H1 (cell line): ENCODE measurements around the gene ZNF548. TPM values are rescaled to one million over a fixed set of nuclear protein-coding genes. Genes with fewer than 3 reads are reported as not detected.

Source experiments
- CTCF ChIA-PET: fragments of 300-600 bp; sonication (Branson Sonifier 250); formaldehyde crosslinking; loops from one replicate; lab custom pipeline; 2021; ENCODE audit not compliant: partially characterized antibody; lab: Charles Lee
- POLR2A ChIA-PET: fragments of 300-600 bp; sonication (Branson Sonifier 250); formaldehyde crosslinking; loops from one replicate; lab custom pipeline; 2021; ENCODE audit warnings: inconsistent platforms; ENCODE audit not compliant: partially characterized antibody; lab: Charles Lee
- DNase-seq, 2 experiments: peaks; one replicate each; pipeline versions ENCODE4 v3.0.0 to v3.0.0-alpha.2; 2010 to 2022; ENCODE audit warnings: low spot score in 2 of 2, low read depth in 1 of 2, mixed read lengths in 1 of 2
- FAIRE-seq: peaks from 2 replicates; lab custom pipeline; 2011; peaks lifted over from hg19 to GRCh38; lab: Jason Lieb, UNC
- H2AFZ ChIP-seq: 2 replicates; pipeline ENCODE4 v1.8.1; 2012; ENCODE audit warnings: low read length, inconsistent platforms
- H2AK5ac ChIP-seq: 2 replicates; pipeline ENCODE4 v1.6.1; 2013; ENCODE audit warnings: low read depth, low read length
- H2BK120ac ChIP-seq: replicated peaks from 2 replicates; pipeline ENCODE3; 2013; ENCODE audit warnings: low read depth, low read length, inconsistent platforms
- H2BK12ac ChIP-seq: 2 replicates; pipeline ENCODE4 v1.6.1; 2013; ENCODE audit warnings: low read depth, low read length
- H2BK15ac ChIP-seq: 2 replicates; pipeline ENCODE4 v1.6.1; 2013; ENCODE audit warnings: low read length
- H2BK20ac ChIP-seq: 2 replicates; pipeline ENCODE4 v1.6.1; 2013; ENCODE audit warnings: low read length
- H2BK5ac ChIP-seq: 2 replicates; pipeline ENCODE4 v1.6.1; 2013; ENCODE audit warnings: low read depth, low read length
- H3K14ac ChIP-seq: 2 replicates; pipeline ENCODE4 v1.6.1; 2013; ENCODE audit warnings: inconsistent platforms; ENCODE audit not compliant: insufficient read length
- H3K18ac ChIP-seq: 2 replicates; pipeline ENCODE4 v1.6.1; 2013; ENCODE audit warnings: low read length; ENCODE audit errors: extremely low read depth
- H3K23ac ChIP-seq: 2 replicates; pipeline ENCODE4 v1.6.1; 2013; ENCODE audit warnings: inconsistent platforms; ENCODE audit not compliant: insufficient read length
- H3K23me2 ChIP-seq: 2 replicates; pipeline ENCODE4 v1.6.1; 2013; ENCODE audit warnings: low read depth, low read length
- H3K27ac ChIP-seq: 2 replicates; pipeline ENCODE4 v1.6.1; 2011; ENCODE audit warnings: low read depth, low read length, inconsistent platforms
- H3K27me3 ChIP-seq, 4 experiments: replicated peaks in 1 of 4; 1 replicate in 1 of 4; 2 replicates in 3 of 4; pipeline versions ENCODE4 v1.6.1 to v1.8.1; 2011 to 2013; ENCODE audit warnings: low read length in 3 of 4, mild to moderate bottlenecking in 3 of 4, inconsistent platforms in 2 of 4, mixed read lengths in 2 of 4, moderate library complexity in 1 of 4; ENCODE audit not compliant: control insufficient read depth in 3 of 4, insufficient read depth in 3 of 4; ENCODE audit errors: extremely low read depth in 1 of 4
- H3K36me3 ChIP-seq, 4 experiments: 2 replicates each; pipeline versions ENCODE4 v1.6.1 to v1.8.1; 2011 to 2013; ENCODE audit warnings: mild to moderate bottlenecking in 4 of 4, low read length in 3 of 4, moderate library complexity in 2 of 4, control low read depth in 1 of 4, inconsistent platforms in 1 of 4; ENCODE audit not compliant: insufficient read depth in 4 of 4, control insufficient read depth in 2 of 4
- H3K4ac ChIP-seq: replicated peaks from 2 replicates; pipeline ENCODE3; 2013; ENCODE audit warnings: low read length, low read depth, mixed read lengths, inconsistent platforms; ENCODE audit not compliant: insufficient read length
- H3K4me1 ChIP-seq, 4 experiments: replicated peaks in 1 of 4; 1 replicate in 1 of 4; 2 replicates in 3 of 4; pipeline versions ENCODE4 v1.6.1 to v1.8.1; 2011 to 2013; ENCODE audit warnings: low read length in 3 of 4, inconsistent platforms in 2 of 4, mixed read lengths in 1 of 4; ENCODE audit not compliant: insufficient read depth in 4 of 4, control insufficient read depth in 3 of 4
- H3K4me2 ChIP-seq, 2 experiments: 2 replicates each; pipeline versions ENCODE4 v1.6.1 to v1.8.1; 2011 to 2013; ENCODE audit warnings: low read depth in 2 of 2, low read length in 2 of 2, control low read depth in 1 of 2, inconsistent platforms in 1 of 2, mild to moderate bottlenecking in 1 of 2; ENCODE audit not compliant: insufficient read depth in 1 of 2
- H3K4me3 ChIP-seq, 4 experiments: fragments of 200-600, 300-600 bp in 1 of 4; sonication (generic), shearing (Covaris generic), sonication (Bioruptor Twin) in 1 of 4; 2 replicates each; pipeline versions ENCODE4 v1.5.1 to v1.8.1; 2011 to 2016; ENCODE audit warnings: low read length in 4 of 4, low read depth in 3 of 4, control low read depth in 2 of 4, inconsistent platforms in 2 of 4, mild to moderate bottlenecking in 2 of 4, mixed read lengths in 1 of 4, moderate library complexity in 1 of 4; ENCODE audit not compliant: insufficient read depth in 2 of 4; ENCODE audit errors: extremely low read depth in 1 of 4
- H3K56ac ChIP-seq: replicated peaks from 2 replicates; pipeline ENCODE3; 2013; ENCODE audit warnings: low read depth, mild to moderate bottlenecking, mixed read lengths, low read length, inconsistent platforms; ENCODE audit not compliant: insufficient read length
- H3K79me1 ChIP-seq: 2 replicates; pipeline ENCODE4 v1.6.1; 2013; ENCODE audit warnings: low read depth, low read length, control low read depth
- H3K79me2 ChIP-seq, 2 experiments: 2 replicates each; pipeline versions ENCODE4 v1.6.1 to v1.8.1; 2012 to 2013; ENCODE audit warnings: low read length in 2 of 2, mild to moderate bottlenecking in 2 of 2, inconsistent platforms in 1 of 2; ENCODE audit not compliant: insufficient read depth in 2 of 2, control insufficient read depth in 1 of 2
- H3K9ac ChIP-seq, 4 experiments: replicated peaks in 1 of 4; 1 replicate in 1 of 4; 2 replicates in 3 of 4; pipeline versions ENCODE4 v1.6.1 to v1.8.1; 2011 to 2013; ENCODE audit warnings: low read depth in 3 of 4, low read length in 3 of 4, control low read depth in 2 of 4, mild to moderate bottlenecking in 2 of 4, moderate library complexity in 2 of 4, inconsistent platforms in 1 of 4; ENCODE audit errors: extremely low read depth in 1 of 4
- H3K9me3 ChIP-seq, 2 experiments: 2 replicates each; pipeline versions ENCODE4 v1.6.1 to v1.8.1; 2012 to 2013; ENCODE audit warnings: mild to moderate bottlenecking in 2 of 2, moderate library complexity in 2 of 2, control low read depth in 1 of 2, inconsistent platforms in 1 of 2, low read depth in 1 of 2, low read length in 1 of 2, mixed read lengths in 1 of 2; ENCODE audit not compliant: insufficient read depth in 2 of 2
- H4K20me1 ChIP-seq, 2 experiments: replicated peaks in 1 of 2; 2 replicates each; pipeline versions ENCODE3 to v1.8.1; 2011 to 2013; ENCODE audit warnings: inconsistent platforms in 2 of 2, low read length in 2 of 2, mild to moderate bottlenecking in 1 of 2; ENCODE audit not compliant: insufficient read depth in 2 of 2, control insufficient read depth in 1 of 2
- H4K5ac ChIP-seq: 2 replicates; pipeline ENCODE4 v1.6.1; 2013; ENCODE audit warnings: low read length, low read depth, mixed read lengths, inconsistent platforms; ENCODE audit not compliant: insufficient read length
- H4K8ac ChIP-seq: 2 replicates; pipeline ENCODE4 v1.8.0; 2013; ENCODE audit warnings: mild to moderate bottlenecking, moderate library complexity, low read length, inconsistent platforms; ENCODE audit not compliant: insufficient read depth; ENCODE audit errors: extremely low read depth
- H4K91ac ChIP-seq: replicated peaks from 2 replicates; pipeline ENCODE3; 2013; ENCODE audit warnings: low read length, mixed read lengths, inconsistent platforms; ENCODE audit not compliant: insufficient read length
- BCL11A ChIP-seq, 2 experiments: IDR thresholded peaks; one replicate each; pipeline ENCODE4 v1.6.1; 2011; ENCODE audit warnings: low read depth in 2 of 2, low read length in 2 of 2, mild to moderate bottlenecking in 2 of 2
- PHF8 ChIP-seq: fragments of 200-600 bp; sonication (generic); conservative IDR thresholded peaks from 2 replicates; pipeline ENCODE4 v1.7.1; 2012; ENCODE audit warnings: low read depth, mild to moderate bottlenecking, inconsistent platforms, low read length, moderate library complexity
- WGBS, 2 experiments: shearing (Covaris generic) in 1 of 2; methylation state at CpG; one replicate each; pipeline versions ENCODE4 v1.1.6 to v1.1.7; 2013 to 2015; ENCODE audit warnings: low lambda C conversion rate in 2 of 2, mixed read lengths in 2 of 2, inconsistent platforms in 1 of 2, low coverage in 1 of 2, missing lambda C conversion rate in 1 of 2; ENCODE audit not compliant: insufficient replicate concordance in 2 of 2, insufficient coverage in 1 of 2, insufficient read length in 1 of 2; ENCODE audit errors: extremely low coverage in 1 of 2, missing lambda C conversion rate in 1 of 2; 5-methylcytosine and 5-hydroxymethylcytosine counted together
- polyA plus RNA-seq, 7 experiments: library from polyadenylated mRNA; depleted of rRNA in 3 of 7; stranded (reverse) in 5 of 7; unstranded in 2 of 7; fragments of >200 nt in 5 of 7; fragments of 200-250 nt in 2 of 7; gene quantifications; 1 replicate in 5 of 7; 2 replicates in 1 of 7; 4 replicates in 1 of 7; pipeline versions ENCODE4 v1.2.1 to v1.2.3, GENCODE V29; 2011 to 2013; ENCODE audit warnings: missing spikeins in 2 of 7, mixed read lengths in 2 of 7
- total RNA-seq: library from RNA; stranded (reverse); fragmentation: NEBNext Ultra II Directional; extraction: Animal tissue kit (Norgen Biotek cat#: 25700); gene quantifications from 2 replicates; pipeline ENCODE4 v1.2.1, GENCODE V29; 2021

Gene ZNF548
- total and polyA plus RNA-seq, 2 of the 8 experiments (the other 6 are each of a cell fraction or from before 2014, with no cell fraction given), result 7.4 to 9.9 TPM

- Histone ChIP-seq H3K9me3 (peaks cover 0 to 4% of the 10 kb centered on the region in 2 experiments; a peak in 1 of 4 replicates), H3K14ac (no peak overlapping the region), H4K5ac (no peak overlapping the region), H3K4ac (no peak overlapping the region), H2AK5ac (no peak overlapping the region), H3K18ac (no peak overlapping the region), H3K79me2 (peaks cover 18 to 47% of the 10 kb centered on the region in 2 experiments), H3K79me1 (peaks cover 22% of the 10 kb centered on the region), H2BK120ac (no peak overlapping the region), H2BK12ac (no peak overlapping the region), H3K23me2 (no peaks in the 10 kb centered on the region), H3K56ac (no peak overlapping the region), H3K23ac (no peak overlapping the region), H3K4me2 (no peak overlapping the region), H3K36me3 (peaks cover 5 to 32% (median 26%) of the 10 kb centered on the region in 4 experiments; a peak in 7 of 8 replicates), H4K8ac (no peak overlapping the region), H2BK15ac (no peak overlapping the region), H3K27ac (no peak overlapping the region), H4K20me1 (peaks cover 0 to 9% of the 10 kb centered on the region in 2 experiments)
- DNase-seq, result no peak
- 79% methylated on average over 5 of the region's 5 CpGs; no CpG with 5 or more reads in 1 of the 2 experiments for WGBS, 2 experiments
- POLR2A ChIA-PET, result interaction anchor here (0.9 to 6.3 kb wide), 3 partner anchors 8 to 16 kb away, joined by 3 to 43 read pairs (median 3); partner anchors contain the start of genes VN1R1 and ZNF749
- TF ChIP-seq BCL11A (IDR thresholded peaks at IDR 0.05; ENCODE audit: low read depth in 2 of 2, low read length in 2 of 2), result no peak
- TF ChIP-seq PHF8, result no peak
- TF ChIP-seq, all 59 proteins: peak for 0
- CTCF ChIA-PET, result no interaction called here
- H3K27me3 ChIP-seq, result no peaks in the 10 kb centered on the region
- H4K91ac ChIP-seq, result no peak overlapping the region
- H2BK20ac ChIP-seq, result no peak overlapping the region
- no peak overlapping the region for H3K9ac ChIP-seq
- H3K4me1 ChIP-seq, result no peaks in the 10 kb centered on the region
- H3K4me3 ChIP-seq, result no peak overlapping the region
- no peak for FAIRE-seq
- H2BK5ac ChIP-seq, result no peak overlapping the region
- H2AFZ ChIP-seq, result no peak overlapping the region
Measured at GRCh38 chr19:57443121-57443696, 53.6 kb downstream of the ZNF548 start.
